GM12873 (cell line): ENCODE measurements around the gene MRPL20.

Experiments used
- TF ChIP-seq, protein P1 (sequence below): IDR thresholded peaks from 2 replicates; pipeline ENCODE4 v1.5.1; 2012; ENCODE audit warnings: low read depth, mild to moderate bottlenecking, moderate library complexity, low read length, control low read depth; ENCODE audit not compliant: insufficient read depth; ENCODE audit errors: missing control alignments

MRPL20 gene

DNA sequence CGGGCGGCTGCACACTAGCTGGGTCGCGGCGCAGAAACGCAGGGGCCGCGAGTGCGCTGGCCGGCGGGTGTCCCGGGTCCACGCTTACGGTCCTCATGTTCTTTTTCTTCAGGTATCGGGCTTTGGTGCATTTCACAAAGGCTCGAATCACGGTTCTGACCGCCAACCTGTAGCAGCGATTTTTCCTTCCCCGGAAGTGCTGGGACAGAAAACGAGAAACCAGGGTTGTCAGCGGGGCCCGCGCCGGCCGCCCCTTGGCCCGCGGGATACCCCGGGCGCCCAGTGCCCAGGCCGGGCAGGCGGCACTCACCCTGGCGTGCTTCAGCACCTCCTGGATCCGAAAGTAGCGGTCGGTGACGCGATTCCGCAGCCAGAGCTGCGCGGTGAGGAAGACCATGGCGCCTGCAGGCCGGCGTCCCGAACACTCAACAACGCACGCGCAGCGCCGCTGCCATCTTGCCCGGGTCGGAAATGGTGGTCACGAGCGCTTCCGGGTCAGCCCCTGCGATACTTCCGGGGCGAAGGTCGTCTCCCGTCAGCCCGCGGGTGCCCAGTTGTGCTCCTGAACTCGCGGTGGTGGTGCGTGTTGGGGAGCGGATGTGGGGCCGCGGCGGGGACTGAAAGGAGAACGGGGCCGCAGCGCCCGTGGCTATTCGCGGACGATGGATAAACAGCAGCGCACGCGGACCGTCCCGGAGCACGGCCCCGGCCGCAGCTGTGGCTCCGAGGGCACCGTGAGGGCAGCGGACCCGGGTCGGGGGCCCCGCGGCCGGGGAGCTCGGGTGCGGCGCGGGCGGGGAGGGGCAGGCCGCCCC, at the start of gene MRPL20:
Gene MRPL20, minus strand, starts transcription at position 473 of the 815 bp plus-strand sequence. Its CDS starts 76 bp downstream, at position 397.
- TF ChIP-seq, protein P1, sequence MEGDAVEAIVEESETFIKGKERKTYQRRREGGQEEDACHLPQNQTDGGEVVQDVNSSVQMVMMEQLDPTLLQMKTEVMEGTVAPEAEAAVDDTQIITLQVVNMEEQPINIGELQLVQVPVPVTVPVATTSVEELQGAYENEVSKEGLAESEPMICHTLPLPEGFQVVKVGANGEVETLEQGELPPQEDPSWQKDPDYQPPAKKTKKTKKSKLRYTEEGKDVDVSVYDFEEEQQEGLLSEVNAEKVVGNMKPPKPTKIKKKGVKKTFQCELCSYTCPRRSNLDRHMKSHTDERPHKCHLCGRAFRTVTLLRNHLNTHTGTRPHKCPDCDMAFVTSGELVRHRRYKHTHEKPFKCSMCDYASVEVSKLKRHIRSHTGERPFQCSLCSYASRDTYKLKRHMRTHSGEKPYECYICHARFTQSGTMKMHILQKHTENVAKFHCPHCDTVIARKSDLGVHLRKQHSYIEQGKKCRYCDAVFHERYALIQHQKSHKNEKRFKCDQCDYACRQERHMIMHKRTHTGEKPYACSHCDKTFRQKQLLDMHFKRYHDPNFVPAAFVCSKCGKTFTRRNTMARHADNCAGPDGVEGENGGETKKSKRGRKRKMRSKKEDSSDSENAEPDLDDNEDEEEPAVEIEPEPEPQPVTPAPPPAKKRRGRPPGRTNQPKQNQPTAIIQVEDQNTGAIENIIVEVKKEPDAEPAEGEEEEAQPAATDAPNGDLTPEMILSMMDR, result no peak

DNA sequence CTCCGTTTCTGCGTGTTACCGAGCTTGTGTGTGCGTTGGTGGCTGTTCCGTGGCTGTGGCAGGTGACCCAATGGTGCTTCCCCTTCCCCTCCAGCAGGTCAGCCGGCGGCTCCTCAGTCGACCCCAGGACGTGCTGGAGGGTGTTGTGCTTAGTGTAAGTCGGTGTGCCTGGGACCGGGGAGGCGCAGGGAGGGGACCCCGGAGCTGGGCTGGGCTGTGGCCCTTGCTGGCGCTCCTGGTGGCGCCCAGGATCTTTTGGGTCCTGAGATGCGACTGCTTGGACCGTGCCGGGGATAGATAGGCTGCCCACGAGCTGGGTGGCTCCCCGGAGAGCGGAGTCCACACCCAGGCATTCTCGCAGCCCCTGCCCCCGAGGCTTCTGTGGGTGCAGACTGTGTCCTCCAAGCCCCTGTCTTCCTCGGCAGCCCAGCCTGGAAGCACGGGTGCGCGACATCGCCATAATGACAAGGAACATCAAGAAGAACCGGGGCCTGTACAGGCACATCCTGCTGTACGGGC, 48.3 kb upstream of the MRPL20 start:
- TF ChIP-seq, protein P1, result no peak

DNA sequence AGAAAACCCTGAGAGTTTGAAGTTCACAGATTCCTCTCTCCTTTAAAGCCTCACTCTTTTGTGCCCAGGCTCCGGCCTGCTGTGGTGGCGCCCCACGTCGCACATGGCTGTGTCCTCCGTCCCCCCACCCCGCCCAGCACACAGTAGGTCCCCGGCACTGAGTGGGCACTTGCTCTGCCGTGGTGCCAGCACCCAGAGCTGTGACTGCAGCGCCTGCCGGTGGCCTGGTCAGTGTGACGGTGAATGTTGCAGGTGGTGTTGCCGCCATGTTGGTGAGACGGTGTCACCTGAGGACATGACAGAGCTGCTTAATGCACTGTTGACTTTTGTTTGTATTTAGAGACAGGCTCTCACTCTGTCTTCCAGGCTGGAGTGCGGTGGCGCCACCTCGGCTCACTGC, 45.8 kb upstream of the MRPL20 start:
- TF ChIP-seq, protein P1, result no peak

DNA sequence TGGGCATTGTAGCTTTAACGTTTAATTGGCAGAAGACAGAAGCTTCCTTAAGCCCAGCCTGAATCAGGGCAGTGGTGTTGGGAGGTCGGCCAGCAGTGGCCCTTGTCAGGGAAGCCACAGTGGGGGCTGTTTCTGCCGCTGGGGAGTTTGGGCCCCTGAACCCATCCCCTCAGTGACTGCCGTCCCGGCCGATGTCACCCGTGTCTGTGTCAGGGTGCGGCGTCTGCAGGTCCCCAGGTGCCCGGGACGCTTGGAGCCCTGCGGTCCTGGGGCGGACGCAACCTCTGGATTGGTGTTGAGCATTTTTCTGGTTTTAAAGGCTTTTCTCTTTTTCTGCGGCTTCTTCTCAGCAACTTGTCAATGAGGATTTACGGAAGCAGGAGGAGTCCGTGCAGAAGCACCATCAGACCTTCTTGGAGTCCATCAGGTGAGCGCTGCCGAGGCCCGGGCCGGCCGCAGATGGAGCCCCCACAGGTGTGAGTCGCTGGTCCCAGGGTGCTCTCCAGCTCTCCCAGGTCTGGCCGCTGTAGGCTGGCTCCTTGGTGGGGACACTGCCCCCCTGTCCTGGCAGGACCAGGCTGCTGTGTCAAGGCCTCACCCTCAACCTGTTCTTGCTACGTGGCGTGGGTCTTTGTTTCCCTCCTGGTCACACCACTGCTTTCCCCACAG, 44.7 kb upstream of the MRPL20 start:
- TF ChIP-seq, protein P1, result no peak

DNA sequence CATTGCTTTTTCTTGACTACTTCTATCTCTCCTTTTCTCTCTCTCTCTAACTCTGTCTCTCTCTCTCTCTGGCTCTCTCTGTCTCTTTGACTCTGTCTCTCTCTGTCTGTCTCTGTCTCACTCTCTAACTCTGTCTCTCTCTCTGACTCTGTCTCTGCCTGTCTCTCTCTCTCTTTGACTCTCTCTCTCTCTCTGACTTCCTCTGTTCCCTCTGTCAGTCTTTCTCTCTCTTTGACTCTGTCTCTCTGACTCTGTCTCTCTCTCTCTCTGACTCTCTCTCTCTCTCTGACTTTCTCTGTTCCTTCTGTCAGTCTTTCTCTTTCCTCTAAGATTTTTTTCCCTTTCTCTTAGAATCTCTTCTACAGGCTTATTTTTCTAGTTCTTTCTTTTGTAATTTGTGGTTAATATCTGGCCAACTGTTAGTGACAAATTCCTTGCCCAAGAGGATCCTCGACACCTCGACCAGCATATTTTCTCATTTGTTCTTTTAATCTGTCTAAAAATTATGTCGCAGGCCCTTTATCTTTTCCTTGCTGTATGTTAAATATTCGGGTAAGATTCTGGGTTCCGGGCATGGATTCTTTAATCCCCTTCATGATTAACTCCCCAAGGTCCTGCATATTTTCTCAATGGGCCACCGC, 42.1 kb upstream of the MRPL20 start, which contains the start of gene ATAD3C:
Gene ATAD3C, plus strand, starts transcription at position 591 of the 641 bp plus-strand sequence. CDS start 995 bp downstream, outside the sequence.
- TF ChIP-seq, protein P1, result no peak

DNA sequence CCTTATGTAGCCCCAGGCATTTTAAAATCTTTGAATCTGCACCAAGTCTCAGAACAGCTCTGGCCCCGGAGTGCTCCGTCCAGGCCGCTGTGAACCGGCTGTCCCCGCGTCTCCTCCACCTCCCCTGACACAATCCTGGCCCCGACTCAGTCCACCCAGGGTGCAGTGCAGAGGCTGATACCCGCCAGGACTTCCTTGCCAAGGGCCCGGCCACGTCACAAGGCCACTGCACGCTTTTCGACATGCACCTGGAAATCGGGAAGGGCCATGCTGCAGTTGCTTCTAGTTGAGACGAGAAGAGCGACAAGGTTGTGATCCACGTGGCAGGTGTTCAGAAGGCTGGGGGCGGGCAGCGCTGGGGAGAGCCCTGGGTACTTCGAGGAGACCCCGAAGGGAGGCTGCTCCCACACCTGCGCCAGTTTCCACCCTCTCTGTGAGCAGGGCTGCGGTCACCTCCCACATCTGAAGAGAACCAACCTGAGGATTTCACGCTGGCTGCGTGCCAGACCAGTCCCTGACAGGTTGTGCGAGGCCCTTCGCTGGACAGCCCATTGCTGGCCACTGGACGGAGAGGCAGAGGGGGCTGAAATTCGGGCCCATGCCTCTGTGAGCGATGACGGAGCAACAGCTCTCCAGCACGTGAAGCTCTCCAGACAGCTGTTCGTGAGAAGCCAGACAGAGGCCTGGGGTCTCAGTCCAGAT, 35.1 kb upstream of the MRPL20 start:
- TF ChIP-seq, protein P1, result no peak
